Hematopoietic multipotent progenitor cell treated with erythropoietin and hydrocortisone succinate and interleukin-3 and kit ligand, for 6 days (in vitro differentiated cells): ENCODE data around the gene SPINK7.
"Not testable (repeated sequence)": the region's sequence is repeated elsewhere in the genome, so short reads cannot be mapped to it uniquely, and the experiment has no call there.

Experiments
- DNase-seq: peaks from one replicate; pipeline ENCODE4 v3.0.0-alpha.2; 2015

SPINK7 gene

DNA sequence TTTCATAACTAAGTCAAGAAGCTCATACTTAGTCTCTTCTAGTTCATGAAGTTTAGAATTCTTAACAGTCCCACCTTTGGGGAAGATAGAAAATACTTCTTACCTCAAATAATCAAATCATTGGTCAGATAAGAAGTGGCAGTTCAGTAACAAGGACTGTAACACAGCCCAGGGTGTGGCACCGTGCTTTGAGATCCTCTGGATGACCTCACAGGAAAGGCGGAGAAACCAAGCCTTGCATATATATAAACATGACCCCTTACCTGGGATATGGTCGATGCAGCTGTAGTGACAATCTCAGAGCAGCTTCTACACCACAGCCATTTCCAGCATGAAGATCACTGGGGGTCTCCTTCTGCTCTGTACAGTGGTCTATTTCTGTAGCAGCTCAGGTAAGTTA, at the start of gene SPINK7:
TSS of gene SPINK7 (plus strand) at position 271 of the 400 bp plus-strand sequence. CDS start at position 332, 61 bp downstream.
- DNase-seq: no peak

DNA sequence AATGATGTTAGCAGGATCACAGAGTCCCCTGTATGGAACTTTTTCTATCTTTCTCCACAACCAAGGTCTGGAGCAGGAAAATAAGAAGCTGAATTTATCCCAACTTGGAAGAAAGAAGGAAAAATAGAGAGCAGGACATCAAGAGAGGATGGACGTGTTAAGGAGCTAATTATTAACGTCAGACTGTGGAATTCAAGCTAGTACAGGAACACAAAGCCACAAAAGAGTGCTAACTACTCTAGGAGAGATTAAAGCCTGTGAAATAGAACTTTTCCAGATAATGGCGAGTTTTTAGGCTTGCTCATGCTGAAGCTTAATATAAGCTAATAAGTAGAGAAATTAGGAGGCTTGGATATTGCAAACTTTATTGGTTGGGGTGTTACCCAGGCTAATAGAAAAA, 44.3 kb upstream of the SPINK7 start:
- DNase-seq: no peak

DNA sequence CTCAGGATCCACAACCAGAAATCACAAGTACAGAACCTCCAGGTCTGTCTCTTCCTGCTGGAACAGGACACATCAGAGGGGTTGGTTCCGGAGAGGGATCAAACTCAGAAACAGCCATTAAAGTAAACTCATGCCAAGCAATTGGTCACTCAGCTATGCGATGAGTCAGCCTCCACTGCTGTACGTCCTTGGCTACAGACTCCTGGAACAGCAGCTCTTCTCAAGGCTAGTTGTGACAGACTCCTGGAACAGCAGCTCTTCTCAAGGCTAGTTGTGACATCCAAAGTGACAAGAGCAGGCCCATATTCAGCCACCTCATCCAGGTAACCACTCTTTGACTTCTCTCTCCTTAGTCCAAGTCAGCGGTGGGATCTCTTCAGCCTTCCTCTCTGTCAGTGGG, 43.7 kb upstream of the SPINK7 start, which contains the start of gene SPINK13:
TSS of gene SPINK13 (plus strand) at position 229 of the 400 bp plus-strand sequence. CDS start 1,279 bp downstream, outside the sequence.
- DNase-seq: no peak

DNA sequence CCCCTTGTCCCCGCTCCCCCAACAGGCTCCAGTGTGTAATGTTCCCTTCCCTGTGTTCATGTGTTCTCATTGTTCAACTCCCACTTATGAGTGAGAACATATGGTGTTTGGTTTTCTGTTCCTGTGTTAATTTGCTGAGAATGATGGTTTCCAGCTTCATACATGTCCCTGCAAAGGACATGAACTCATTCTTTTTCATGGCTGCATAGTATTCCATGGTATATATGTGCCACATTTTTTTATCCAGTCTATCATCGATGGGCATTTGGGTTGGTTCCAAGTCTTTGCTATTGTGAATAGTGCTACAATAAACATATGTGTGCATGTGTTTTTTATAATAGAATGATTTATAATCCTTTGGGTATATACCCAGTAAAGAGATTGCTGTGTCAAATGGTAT, 37.1 kb upstream of the SPINK7 start:
- DNase-seq: not testable (repeated sequence)

DNA sequence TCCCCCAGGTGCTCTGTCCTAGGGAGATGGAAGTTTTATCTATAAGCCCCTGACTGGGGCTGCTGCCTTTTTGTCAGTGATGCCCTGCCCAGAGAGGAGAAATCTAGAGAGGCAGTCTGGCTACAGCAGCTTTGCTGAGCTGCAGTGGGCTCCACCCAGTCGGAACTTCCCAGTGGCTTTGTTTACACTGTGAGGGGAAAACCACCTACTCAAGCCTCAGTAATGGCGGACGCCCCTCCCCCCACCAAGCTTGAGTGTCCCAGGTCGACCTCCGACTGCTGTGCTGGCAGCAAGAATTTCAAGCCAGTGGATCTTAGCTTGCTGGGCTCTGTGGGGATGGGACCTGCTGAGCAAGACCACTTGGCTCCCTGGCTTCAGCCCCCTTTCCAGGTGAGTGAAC, 31.3 kb upstream of the SPINK7 start:
- not testable (repeated sequence) for DNase-seq

DNA sequence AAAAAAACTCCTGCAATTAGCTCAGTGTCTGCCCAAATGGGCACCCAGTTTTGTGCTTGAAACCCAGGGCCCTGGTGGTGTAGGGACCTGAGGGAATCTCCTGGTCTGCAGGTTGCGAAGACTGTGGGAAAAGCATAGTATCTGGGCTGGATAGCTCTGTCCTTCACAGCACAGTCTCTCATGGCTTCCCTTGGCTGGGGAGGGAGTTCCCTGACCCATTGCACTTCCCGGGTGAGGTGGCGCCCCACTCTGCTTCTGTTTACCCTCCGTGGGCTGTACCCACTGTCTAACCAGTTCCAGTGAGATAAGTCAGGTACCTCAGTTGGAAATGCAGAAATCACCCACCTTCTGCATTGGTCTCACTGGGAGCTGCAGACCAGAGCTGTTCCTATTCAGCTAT, 30.9 kb upstream of the SPINK7 start:
- DNase-seq: not testable (repeated sequence)

DNA sequence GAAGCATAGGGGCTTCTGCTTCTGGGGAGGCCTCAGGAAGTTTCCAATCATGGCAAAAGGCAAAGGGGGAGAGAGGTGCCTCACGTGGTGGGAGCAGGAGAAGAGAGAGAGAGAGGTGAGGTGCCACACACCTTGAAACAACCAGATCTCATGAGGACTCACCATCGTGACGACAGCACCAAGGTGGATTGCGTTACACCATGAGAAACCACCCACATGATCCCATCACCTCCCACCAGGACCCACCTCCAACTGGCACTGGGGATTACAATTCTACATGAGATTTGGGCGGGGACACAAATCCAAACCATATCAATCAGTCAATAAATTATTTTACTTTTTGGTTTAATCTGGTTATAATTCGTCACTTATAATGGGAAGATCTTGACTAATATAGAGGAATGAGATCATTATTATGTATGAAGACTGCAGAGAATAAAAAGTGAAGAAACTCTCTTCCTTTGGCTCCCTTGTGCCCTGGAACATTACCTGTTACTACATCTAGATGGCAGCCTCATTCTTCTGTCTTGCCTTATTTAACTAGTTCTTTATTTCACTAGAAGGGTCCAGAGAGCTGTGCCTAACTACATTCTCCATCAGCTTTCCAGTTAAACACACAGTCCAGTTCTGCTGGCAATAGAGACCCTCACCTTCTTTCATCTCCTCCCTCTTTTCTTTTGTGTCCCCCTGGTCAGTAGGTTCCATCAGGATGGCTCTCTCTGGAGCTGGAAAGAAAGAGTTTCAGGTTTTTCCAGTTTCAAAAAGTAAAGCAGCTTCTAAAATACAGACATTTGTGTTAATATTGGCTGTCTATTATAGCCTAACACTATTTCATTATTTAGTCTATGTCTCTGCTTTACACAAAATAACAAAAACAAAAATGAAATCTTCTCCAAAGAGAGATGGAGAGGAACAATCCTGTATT, 21.7 kb upstream of the SPINK7 start:
- DNase-seq: peak; percentile 70

DNA sequence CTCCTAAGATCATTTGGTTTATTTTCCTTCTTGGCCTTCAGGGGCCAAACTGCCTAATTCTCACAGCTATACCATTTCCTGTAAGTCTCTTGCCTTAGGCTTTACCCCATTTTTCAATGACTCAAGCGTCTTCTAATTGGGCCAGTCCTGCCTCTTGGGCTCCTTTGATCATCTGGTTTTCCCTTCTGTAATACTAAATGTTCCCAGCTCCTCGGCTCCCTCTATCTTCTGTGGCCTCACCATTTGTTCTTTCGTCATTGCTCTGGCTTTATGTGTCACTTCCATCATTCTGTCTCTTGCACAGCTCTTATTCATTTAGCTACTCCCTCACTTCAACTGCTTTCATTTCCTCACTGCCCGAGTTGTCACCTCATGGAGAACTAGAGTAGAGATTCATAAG, 14.5 kb upstream of the SPINK7 start:
- DNase-seq: no peak

DNA sequence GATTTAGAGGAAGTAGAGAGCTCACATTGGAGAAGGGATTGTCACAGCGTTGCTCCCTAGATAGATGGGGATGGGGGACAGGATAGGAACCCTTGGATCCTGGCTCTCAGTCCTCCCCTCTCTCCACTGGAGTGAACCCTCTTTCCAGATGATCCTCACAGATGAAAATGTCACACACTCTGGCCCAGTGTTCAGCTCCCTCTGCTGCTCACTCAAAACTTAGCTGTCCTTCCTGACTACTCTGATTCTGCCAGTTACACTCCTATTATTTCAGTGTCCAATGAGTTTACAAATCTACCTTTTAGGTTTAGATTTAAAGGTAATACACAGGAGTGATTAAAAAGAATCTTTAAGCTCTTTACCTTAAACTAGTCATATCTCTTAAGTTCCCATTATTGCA, 5.8 kb upstream of the SPINK7 start:
- DNase-seq: no peak

DNA sequence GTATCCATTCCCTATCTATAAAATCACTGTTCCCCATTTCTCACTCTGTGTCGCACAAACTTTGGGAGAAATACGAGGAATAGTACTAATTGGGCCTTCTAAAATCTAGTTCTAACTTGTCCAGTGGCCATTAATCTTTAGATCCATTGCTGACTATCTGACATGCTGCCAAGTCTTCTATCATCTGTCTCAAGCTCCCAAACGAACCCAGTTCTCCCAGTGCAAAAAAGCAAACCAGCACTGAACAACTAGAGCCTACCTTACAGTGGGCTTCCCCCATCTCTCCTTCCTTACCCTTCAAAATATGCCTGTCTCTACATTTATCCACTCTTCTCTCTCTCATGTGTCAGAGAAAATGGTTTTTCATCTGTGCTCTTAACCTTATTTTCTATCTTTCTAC, 3.2 kb upstream of the SPINK7 start:
- no peak for DNase-seq

DNA sequence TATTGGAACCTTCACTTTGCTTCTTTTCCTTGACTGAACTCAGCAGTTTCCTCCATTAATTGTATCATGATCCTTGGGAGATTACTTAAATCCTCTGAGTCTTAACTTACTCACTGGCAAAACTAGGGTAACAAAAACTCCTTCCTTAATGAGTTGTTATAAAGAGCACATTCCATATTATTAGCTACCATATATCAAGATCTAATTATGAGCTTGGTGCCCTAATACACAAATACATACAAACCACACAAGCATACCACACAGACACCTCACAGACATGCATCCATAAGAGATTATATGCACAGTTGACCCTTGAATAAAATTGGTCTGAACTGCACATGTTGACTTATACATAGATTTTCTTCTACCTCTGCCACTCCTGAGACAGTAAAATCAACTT, 2.5 kb upstream of the SPINK7 start:
- no peak for DNase-seq

DNA sequence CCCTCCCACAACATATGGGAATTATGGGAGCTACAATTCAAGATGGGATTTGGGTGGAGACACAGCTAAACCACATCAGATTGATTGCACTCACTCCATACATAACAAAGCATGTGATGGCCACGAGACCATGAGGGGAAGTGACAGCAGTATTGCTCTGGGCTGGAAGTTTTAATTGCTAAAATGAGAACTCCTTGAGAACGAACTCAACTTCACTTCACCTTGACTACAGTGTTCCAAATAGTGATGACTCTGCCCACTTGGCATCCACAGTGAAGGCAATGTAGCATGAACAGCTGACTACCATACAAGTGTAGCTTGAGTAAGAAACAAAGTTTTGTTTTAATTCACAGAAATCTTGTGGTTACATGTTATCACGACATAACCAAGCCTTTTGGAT, 739 bp upstream of the SPINK7 start:
- no peak for DNase-seq

DNA sequence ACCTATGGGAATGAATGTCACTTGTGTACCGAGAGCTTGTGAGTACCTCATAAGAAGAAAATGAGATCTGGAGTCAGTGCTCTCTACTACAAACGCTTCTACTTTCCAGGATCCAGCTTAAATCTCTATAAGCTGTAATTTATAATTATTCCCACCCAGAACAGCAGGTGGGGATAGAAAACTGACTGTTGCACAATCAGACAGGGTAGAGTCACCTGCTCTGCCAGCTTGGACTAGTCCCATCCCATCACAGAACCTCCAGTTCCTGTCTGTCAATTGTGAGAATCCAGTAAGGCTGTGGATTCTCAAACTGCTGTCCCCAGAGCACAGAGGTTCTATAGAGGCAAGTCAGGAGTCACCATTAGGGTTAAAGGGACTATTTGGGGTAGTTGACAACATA, 2.0 kb downstream of the SPINK7 start:
- DNase-seq: no peak

DNA sequence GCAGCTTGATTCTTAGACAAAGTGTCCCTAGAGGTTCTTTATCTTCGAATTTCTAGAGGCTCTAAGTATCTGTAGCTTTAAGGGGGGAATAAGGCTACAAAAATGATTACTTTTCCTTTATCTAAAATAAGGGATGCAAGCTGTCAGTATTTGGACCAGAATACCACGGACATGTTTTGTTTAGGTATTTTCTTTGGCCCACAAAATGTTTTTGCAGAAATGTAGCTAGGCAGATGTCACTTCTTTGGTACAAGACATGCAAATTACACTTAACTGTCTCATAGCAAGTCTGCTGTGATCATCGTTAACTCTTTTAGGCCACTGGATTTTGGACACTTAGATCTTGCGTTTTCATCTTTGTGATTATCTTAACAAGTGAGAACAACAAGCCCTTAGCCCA, 2.5 kb downstream of the SPINK7 start:
- no peak for DNase-seq

DNA sequence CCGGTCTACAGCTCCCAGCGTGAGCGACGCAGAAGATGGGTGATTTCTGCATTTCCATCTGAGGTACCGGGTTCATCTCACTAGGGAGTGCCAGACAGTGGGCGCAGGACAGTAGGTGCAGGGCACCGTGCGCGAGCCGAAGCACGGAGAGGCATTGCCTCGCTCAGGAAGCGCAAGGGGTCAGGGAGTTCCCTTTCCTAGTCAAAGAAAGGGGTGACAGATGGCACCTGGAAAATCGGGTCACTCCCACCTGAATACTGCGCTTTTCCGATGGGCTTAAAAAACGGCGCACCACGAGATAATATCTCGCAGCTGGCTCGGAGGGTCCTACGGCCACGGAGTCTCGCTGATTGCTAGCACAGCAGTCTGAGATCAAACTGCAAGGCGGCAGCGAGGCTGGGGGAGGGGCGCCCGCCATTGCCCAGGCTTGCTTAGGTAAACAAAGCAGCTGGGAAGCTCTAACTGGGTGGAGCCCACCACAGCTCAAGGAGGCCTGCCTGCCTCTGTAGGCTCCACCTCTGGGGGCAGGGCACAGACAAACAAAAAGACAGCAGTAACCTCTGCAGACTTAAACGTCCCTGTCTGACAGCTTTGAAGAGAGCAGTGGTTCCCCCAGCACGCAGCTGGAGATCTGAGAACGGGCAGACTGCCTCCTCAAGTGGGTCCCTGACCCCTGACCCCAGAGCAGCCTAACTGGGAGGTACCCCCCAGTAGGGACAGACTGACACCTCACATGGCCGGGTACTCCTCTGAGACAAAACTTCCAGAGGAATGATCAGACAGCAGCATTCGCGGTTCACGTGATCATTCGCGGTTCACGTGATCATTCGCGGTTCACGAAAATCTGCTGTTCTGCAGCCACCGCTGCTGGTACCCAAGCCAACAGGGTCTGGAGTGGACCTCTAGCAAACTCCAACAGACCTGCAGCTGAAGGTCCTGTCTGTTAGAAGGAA, 8.1 kb downstream of the SPINK7 start:
- DNase-seq: not testable (repeated sequence)

DNA sequence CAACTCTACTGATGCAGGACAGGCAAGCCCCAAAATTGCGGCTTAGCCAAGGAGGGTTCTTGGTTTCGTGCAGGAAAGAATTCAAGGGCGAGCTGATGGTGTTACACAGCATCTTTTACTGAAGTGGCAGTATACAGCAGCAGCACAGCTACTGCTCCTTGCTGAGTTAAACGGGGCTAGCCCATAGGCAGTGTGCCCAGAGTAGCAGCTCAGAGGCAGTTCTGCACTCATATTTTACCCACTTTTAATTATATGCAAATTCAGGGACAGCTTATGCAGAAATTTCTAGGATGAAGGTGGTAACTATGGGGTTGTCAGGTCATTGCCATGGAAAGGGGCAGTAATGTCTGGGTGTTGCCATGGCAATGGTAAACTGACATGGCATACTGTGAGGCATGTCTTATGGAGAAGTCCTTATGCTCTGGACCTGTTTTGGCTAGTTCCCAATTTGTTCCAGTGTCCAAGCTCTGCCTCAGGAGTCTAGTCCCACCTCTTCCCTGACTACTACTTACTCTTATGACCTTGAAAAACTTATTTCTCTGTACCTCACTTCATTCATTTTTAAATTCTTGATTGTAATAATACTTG, 21.1 kb downstream of the SPINK7 start:
- no peak for DNase-seq

DNA sequence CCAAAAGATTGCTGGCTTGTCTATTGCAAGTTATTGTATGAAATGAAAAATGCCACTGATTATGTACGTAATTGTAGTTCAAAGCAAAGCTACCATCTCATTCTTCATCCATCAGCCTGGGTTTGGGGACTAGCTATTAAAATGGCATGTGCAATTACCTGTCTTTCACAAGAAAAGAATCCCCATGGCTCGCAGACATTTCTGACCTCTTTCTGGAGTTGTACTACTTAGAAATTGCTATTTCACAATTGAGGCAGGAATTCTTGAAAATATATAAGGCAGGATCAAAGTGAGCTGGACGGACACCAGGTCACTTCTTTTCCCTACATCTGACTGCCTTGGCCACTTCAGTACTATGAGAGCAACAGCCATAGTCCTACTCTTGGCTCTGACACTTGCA, 23.0 kb downstream of the SPINK7 start, which contains the start of gene SPINK9:
TSS of gene SPINK9 (plus strand) at position 301 of the 400 bp plus-strand sequence. CDS start at position 356, 55 bp downstream.
- DNase-seq: no peak

DNA sequence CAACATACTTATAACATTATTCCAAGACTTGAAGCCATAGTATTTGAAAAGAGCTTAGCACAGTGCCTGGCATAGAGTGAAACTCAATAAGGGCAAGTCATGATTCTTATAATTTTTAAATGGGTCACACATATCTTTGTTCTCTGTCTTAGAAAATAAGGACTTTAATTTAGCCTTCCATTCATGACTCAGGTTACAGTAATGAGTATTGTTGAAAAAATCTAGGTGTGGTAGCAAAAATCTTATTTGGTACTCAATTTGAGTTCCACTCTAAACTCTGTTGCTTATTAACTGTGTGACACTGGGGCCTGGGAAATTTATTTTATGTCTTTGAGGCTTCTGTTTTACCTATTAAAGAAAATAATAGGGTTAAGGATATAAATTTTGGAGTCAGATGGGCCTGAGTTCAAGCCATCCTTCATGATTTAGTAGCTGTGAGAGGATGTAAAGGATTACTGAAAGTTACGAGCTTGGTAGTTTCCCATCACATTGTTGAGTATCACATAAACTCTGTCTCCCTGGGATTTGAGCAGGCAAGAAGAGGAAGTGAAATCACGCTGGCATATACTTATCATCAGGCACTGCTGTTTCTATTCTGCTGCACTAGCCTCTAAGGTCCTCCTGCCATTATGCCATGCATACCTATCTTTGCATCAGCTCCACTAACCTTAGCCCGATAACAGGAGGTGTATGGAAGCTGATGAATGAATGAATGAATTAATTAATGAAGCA, 24.6 kb downstream of the SPINK7 start:
- DNase-seq: peak; percentile 5

DNA sequence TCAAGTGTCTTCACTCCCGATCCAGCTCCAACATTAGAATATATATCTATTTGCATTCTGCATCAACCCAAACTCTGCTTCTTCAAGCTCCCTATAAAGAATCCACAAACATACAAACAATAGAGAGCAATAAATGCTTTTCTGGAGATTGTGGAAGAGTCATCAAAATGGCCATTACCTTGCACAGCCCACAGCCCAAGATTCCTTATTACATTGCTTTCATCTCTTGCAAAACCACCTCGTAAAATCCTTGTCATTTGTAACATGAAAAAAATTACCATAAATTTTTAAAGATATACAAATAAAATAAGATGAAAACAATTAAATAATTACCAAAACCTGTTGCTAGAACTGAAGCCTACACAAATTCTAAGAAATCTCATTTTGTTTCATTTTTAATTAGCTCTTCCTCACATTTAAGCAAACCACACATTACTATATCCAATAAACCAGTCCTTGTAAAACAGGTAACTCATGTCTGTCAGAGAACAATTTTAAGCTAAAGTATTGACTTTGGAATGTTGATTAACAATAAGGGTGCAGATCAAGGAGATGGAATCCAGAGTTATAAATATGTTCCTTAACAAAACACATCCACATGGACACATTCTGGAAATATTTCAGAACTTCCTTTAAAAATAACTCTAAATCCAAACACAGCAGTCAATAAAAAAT, 30.3 kb downstream of the SPINK7 start:
- no peak for DNase-seq

DNA sequence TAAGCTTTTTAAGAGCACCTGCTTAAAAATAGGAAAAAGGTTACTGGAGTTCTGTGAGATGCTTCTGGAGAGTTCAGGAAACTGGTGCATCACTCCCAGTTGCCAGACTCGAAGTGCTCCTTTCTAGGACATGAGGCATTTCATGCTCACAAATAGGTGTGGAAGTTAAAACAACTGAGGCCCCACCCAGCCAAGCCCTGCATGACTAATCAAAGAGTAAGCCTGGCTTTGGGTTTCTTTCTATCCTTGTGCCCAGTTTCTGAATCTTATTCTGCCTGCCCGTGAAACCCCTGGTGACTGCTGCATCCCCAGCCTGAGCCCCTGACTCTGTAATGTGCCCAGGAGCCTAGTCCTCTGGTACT, 30.8 kb downstream of the SPINK7 start:
- peak; percentile 58 for DNase-seq

DNA sequence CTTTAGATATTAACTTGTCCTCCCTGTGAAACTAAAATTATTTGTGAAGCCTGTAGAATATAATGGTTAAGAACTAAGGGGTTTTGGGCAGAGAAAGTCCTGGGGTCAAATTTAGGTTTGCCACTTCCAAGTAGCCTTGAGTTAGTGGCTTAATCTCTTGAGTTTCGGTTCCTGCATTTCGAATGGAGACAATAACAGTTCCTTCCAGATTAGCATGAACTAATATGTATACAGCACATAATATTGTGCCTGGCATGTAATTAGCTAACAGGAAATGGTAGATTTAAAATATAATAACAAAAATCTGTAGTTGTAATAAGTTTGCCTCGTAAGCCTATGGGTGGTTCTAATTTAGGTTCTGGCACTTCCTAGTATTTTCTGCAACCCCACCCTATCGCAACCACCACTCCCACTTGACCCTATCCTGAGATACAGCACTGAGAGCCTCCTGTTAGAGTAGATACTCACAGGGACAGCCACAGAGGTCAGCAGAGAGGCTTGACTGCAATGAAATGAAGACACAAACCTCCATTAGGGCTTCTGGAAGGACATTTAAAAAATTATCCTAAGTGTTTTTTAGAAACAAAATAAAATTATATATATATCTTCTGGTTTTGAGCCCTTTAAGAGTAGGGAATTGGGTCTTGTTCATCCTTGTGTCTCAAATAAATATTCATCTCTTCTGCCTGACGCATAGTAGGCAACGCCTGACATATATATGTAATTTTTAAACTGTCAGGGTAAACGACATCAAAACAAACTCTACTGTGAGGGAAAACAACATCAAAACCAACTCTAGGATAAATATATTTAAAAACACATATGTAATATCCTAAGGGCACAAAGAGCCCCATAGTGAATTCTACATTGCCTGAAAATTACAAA, 31.6 kb downstream of the SPINK7 start:
- peak; percentile 72 for DNase-seq
